Measurements from ENCODE around the gene EMID1. TPM values are rescaled to one million over a fixed set of nuclear protein-coding genes. Genes with fewer than 3 reads are reported as not detected.
"Not testable (repeated sequence)": the region's sequence is repeated elsewhere in the genome, so short reads cannot be mapped to it uniquely, and the experiment has no call there.

The EMID1 gene
- total RNA-seq, 4 donors from 2014 or later, result 0.18 to 1.5 (median 0.50) TPM; not detected in 1

DNA sequence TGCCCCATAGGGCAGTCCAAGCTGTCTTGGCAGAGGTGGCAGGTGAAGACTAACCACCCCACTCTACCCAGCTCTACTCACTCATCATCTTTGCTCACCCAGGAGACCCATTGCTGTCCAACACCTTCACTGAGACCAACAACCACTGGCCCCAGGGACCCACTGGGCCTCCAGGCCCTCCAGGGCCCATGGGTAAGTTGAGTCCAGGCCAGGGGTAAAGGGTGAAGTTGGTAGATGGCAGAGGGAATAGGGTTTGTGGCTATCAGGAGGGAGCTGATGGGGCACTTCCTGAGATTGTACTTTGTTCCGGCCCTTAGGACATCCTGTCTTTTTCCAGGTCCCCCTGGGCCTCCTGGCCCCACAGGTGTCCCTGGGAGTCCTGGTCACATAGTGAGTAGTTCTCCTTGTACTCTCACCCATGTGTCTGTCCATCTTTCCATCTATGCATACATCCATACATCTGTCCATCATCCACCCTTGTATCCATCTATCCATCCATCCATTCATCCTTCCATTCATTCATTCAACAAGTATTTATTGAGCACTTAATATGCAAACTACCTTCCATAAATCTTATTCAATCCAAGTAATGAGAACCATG lies 27.7 kb downstream of the EMID1 start:
- peaks cover 0 to 13% (median 5%) of the 10 kb centered on the region in 3 donors for H3K4me1 ChIP-seq
- H3K36me3 ChIP-seq, result no peaks in the 10 kb centered on the region
- intact Hi-C loops (cut with DNase I), result no loop called here
- no peak overlapping the region for H3K27ac ChIP-seq
- no peaks in the 10 kb centered on the region for H3K27me3 ChIP-seq
- no peaks in the 10 kb centered on the region for H3K9me3 ChIP-seq
- WGBS, 2 donors, result 75 to 88% methylated on average over 1 of the region's 1 CpG
- DNase-seq, result no peak
- TF ChIP-seq, protein P1, sequence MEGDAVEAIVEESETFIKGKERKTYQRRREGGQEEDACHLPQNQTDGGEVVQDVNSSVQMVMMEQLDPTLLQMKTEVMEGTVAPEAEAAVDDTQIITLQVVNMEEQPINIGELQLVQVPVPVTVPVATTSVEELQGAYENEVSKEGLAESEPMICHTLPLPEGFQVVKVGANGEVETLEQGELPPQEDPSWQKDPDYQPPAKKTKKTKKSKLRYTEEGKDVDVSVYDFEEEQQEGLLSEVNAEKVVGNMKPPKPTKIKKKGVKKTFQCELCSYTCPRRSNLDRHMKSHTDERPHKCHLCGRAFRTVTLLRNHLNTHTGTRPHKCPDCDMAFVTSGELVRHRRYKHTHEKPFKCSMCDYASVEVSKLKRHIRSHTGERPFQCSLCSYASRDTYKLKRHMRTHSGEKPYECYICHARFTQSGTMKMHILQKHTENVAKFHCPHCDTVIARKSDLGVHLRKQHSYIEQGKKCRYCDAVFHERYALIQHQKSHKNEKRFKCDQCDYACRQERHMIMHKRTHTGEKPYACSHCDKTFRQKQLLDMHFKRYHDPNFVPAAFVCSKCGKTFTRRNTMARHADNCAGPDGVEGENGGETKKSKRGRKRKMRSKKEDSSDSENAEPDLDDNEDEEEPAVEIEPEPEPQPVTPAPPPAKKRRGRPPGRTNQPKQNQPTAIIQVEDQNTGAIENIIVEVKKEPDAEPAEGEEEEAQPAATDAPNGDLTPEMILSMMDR (IDR thresholded peaks at IDR 0.05), result no peak
- no peak for TF ChIP-seq POLR2A (IDR thresholded peaks at IDR 0.05)
- H3K4me3 ChIP-seq, result no peak overlapping the region

DNA sequence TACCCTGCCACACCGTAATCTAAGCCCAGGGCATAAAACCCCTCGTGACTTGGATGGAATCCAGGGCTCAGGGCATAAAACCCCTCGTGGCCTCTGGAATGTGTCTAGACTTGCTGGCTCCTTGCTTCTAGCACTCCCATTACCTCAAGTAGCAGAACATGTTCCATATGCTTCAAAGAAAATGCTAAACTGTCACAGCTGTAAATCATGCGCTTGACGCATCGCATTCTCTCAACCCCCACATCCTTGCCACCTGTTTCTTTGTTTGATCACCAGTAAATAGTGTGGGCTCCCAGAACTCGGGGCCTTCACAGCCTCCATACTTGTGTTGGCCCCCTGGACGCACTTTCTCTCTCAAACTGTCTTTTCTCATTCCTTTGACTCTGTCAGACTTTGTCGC lies 34.8 kb downstream of the EMID1 start:
- H3K4me1 ChIP-seq; H3K4me3 ChIP-seq; H3K27me3 ChIP-seq; H3K9me3 ChIP-seq; H3K36me3 ChIP-seq; DNase-seq; intact Hi-C loops (cut with DNase I); H3K27ac ChIP-seq: not testable (repeated sequence)
- 68 to 76% methylated on average over 9 of the region's 9 CpGs for WGBS, 2 donors

DNA sequence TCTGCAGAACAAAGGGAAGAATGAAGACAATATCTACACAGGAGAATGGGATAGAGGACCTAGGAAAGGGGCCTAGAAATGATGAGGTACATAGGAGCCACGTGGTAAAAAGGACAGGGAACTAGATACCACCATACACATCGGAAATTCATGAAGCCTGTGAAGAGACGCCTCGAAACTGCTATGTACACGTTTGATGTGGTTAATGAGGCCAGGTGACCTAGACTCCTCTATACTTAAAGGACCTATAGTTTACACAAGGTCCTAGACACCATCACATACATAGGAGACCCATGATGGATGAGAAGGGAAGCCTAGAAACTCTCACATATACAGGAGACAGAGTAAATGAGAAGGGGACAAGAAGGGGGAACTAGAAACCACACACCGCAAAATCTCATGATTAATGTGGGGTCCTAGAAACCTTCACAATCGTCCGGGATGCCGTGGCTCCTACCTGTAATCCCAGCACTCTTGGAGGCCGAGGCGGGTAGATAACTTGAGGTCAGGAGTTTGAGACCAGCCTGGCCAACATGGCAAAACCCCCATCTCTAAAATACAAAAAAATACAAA lies 38.3 kb downstream of the EMID1 start:
- intact Hi-C loops (cut with DNase I), result no loop called here
- Histone ChIP-seq H3K4me1 (peaks cover 0 to 6% (median 0%) of the 10 kb centered on the region in 3 donors), H3K36me3 (no peaks in the 10 kb centered on the region), H3K27me3 (no peaks in the 10 kb centered on the region), H3K9me3 (peaks cover 0 to 4% (median 0%) of the 10 kb centered on the region in 3 donors), H3K4me3 (no peak overlapping the region), H3K27ac (no peak overlapping the region)
- no peak for DNase-seq
- 72 to 81% methylated on average over 9 to 11 of the region's 11 CpGs for WGBS, 2 donors
- TF ChIP-seq, protein P1 (IDR thresholded peaks at IDR 0.05), result no peak

DNA sequence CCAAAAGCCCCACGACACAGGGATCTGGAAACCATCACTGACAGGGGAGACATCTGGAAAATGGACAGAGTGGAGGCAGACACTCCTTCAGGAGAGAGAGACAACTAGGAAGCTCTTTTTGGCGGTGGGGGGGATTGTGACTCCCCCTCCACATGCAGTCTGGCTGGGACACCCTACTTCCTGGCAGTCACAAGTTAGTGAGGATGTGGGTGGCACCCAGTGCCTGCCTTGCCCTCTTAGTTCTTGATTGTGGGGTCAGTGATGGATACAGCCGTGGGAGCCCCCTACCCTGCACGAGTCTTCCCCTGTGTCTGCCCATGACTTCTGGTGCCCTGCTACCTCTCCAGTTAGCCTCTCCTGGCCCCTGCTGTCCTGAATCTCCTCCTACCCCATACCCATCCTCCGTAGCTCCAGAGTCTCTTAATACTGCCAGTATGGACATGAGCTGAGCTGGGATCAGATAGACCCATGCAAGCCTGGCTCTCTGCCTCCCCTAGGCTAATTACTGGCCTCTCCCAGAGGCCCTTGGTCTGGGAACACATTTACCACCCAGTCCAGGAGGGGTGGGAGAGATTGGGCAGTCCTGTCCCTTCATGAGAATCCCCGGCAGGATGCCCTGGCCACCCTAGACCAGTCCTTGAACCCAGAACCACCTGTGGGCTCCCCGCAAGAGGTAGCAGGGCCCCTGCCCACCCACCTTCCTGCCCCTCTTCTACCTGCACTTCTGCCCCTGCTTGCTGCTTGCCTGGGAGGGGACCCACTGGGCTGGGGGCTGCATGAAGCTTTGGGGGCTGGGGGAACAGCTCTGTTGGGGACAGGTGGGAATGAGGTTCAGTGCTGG lies 39.3 kb downstream of the EMID1 start:
- Histone ChIP-seq H3K4me1 (peaks cover 0 to 6% (median 0%) of the 10 kb centered on the region in 3 donors), H3K9me3 (peaks cover 0 to 4% (median 0%) of the 10 kb centered on the region in 3 donors), H3K27ac (no peak overlapping the region), H3K4me3 (no peak overlapping the region), H3K36me3 (no peaks in the 10 kb centered on the region), H3K27me3 (no peaks in the 10 kb centered on the region)
- WGBS, 2 donors, result 76 to 79% methylated on average over 5 of the region's 7 CpGs
- DNase-seq, result no peak
- intact Hi-C loops (cut with DNase I), result no loop called here
- TF ChIP-seq, protein P1 (IDR thresholded peaks at IDR 0.05), result no peak
- TF ChIP-seq POLR2A (IDR thresholded peaks at IDR 0.05), result no peak

DNA sequence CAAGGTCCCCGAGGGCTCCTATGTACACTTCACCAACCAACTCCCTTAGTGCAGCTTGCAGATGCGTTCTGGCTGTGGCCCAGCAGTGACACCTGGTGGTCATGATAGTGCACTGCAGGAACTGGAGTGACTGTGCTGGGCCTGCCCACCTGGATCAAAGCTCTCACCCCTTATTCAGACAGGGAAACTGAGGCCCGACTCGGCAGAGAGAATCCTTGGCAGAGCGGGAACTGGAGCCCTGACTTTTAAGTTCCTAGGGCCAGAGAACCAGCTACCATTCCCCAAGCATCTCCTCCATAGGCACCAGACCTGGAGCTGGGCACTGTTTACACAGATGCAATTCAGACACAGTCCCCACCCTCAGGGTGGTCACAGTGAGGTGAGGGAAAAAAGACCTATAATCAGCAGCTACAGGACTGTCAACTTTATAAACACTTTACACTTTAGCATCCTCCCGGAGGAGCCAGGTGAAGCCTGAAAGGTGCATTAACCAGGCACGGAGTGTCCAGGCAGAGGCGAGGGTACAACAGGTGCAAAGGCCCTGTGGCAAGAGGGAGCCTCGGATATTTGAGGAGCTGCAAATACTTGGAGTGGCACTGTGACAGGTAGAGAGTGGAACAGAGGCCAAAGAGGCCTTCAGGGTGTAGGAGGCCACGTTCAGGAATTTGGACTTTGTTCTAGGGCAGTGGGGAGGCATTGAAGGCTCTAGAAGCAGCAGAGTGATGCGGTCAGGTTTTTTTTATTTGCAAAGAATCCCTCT lies 40.1 kb downstream of the EMID1 start:
- no peaks in the 10 kb centered on the region for H3K36me3 ChIP-seq
- intact Hi-C loops (cut with DNase I), result no loop called here
- WGBS, 2 donors, result 71 to 81% methylated on average over 5 to 6 of the region's 11 CpGs
- H3K27me3 ChIP-seq, result no peaks in the 10 kb centered on the region
- peak; percentile 10 for DNase-seq
- H3K9me3 ChIP-seq, result peaks cover 0 to 4% (median 0%) of the 10 kb centered on the region in 3 donors
- H3K4me3 ChIP-seq, result no peak overlapping the region
- peaks cover 0 to 6% (median 0%) of the 10 kb centered on the region in 3 donors for H3K4me1 ChIP-seq
- TF ChIP-seq, protein P1 (IDR thresholded peaks at IDR 0.05), result peak; percentile 86 to 99 (median 92)
- no peak for TF ChIP-seq POLR2A (IDR thresholded peaks at IDR 0.05)
- H3K27ac ChIP-seq, result no peak overlapping the region

DNA sequence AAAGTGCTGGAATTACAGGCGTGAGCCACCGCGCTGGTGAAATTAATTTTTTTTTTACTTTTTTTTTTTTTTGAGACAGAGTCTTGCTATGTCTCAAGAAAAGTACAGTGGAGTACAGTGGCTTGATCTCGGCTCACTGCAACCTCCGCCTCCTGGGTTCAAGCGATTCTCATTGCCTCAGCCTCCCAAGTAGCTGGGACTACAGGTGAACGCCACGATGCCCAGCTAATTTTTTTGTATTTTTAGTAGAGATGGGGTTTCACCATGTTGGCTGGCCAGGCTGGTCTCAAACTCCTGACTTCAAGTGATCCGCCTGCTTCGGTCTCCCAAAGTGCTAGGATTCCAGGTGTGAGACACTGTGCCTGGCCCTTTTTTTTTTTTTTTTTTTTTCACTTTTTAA lies 42.2 kb downstream of the EMID1 start:
- intact Hi-C loops (cut with DNase I); H3K27me3 ChIP-seq; H3K36me3 ChIP-seq; H3K4me3 ChIP-seq; H3K27ac ChIP-seq; H3K4me1 ChIP-seq; DNase-seq; H3K9me3 ChIP-seq: not testable (repeated sequence)
- WGBS, 2 donors, result 94 to 95% methylated on average over 7 to 10 of the region's 10 CpGs
